HL-60 (cell line): ENCODE measurements around the gene AFF3.

ENCODE experiments used
- CTCF ChIP-seq: IDR thresholded peaks from one replicate; pipeline ENCODE4 v1.5.1; 2011; ENCODE audit warnings: low read length, control low read depth, inconsistent platforms; ENCODE audit not compliant: insufficient read depth
- POLR2AphosphoS5 ChIP-seq: IDR thresholded peaks from 2 replicates; pipeline ENCODE4 v1.6.1; 2012; ENCODE audit warnings: low read depth

DNA sequence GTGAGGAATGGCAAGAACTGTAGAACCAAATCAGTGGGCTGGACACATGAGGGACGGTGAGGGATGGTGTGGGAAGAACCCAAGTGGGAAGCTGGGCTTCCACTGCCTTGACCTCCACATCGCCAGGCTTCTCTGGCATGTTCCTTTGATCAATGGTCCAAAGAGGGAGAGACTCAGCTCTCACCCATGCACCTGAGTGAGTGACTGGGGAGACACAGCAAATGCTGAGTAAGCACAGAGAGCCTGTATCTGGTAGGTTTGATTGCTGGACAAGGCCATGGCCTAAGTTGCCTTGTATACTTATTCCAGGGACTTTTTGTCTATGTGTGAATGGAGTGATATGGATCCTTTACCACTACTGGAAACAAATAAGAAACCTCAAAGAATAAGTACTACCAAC, 188.6 kb downstream of the AFF3 start:
- TF ChIP-seq CTCF (no peak), POLR2AphosphoS5 (no peak)
